ENCODE results near the gene UBE2J2. TPM values are rescaled to one million over a fixed set of nuclear protein-coding genes. Genes with fewer than 3 reads are reported as not detected.

Gene UBE2J2
- total RNA-seq, 1 donor from 2014 or later = 65.1 TPM

GRCh38 chr1:1264026-1264425, 9.6 kb downstream of the UBE2J2 start:
- no peak for TF ChIP-seq CTCF (IDR thresholded peaks at IDR 0.05; ENCODE audit: insufficient read depth, low read length, poor library complexity, severe bottlenecking)
- DNase-seq (ENCODE audit: low read depth) = no peak
- H3K36me3 ChIP-seq (ENCODE audit: control insufficient read depth, insufficient read depth, low read length) = peaks cover 1% of the 10 kb centered on the region
- no peaks in the 10 kb centered on the region for H3K27me3 ChIP-seq (ENCODE audit: control insufficient read depth, insufficient read depth, low read length)
- H3K4me3 ChIP-seq (ENCODE audit: low read depth, low read length) = no peak overlapping the region

- no peak for TF ChIP-seq CTCF (IDR thresholded peaks at IDR 0.05; ENCODE audit: insufficient read depth, low read length, poor library complexity, severe bottlenecking)
- no peak for DNase-seq (ENCODE audit: low read depth)
- H3K36me3 ChIP-seq (ENCODE audit: control insufficient read depth, insufficient read depth, low read length) = peaks cover 2% of the 10 kb centered on the region
- no peaks in the 10 kb centered on the region for H3K27me3 ChIP-seq (ENCODE audit: control insufficient read depth, insufficient read depth, low read length)
- no peak overlapping the region for H3K4me3 ChIP-seq (ENCODE audit: low read depth, low read length)
Observed at GRCh38 chr1:1262758-1263157, 10.9 kb downstream of the UBE2J2 start.

GRCh38 chr1:1262071-1262470, 11.6 kb downstream of the UBE2J2 start:
- peaks cover 2% of the 10 kb centered on the region for H3K36me3 ChIP-seq (ENCODE audit: control insufficient read depth, insufficient read depth, low read length)
- DNase-seq (ENCODE audit: low read depth) = no peak
- no peak overlapping the region for H3K4me3 ChIP-seq (ENCODE audit: low read depth, low read length)
- H3K27me3 ChIP-seq (ENCODE audit: control insufficient read depth, insufficient read depth, low read length) = no peaks in the 10 kb centered on the region
- no peak for TF ChIP-seq CTCF (IDR thresholded peaks at IDR 0.05; ENCODE audit: insufficient read depth, low read length, poor library complexity, severe bottlenecking)

- DNase-seq (ENCODE audit: low read depth) = no peak
- no peaks in the 10 kb centered on the region for H3K27me3 ChIP-seq (ENCODE audit: control insufficient read depth, insufficient read depth, low read length)
- H3K4me3 ChIP-seq (ENCODE audit: low read depth, low read length) = no peak overlapping the region
- TF ChIP-seq CTCF (IDR thresholded peaks at IDR 0.05; ENCODE audit: insufficient read depth, low read length, poor library complexity, severe bottlenecking) = no peak
- H3K36me3 ChIP-seq (ENCODE audit: control insufficient read depth, insufficient read depth, low read length) = peaks cover 2% of the 10 kb centered on the region
Observed at GRCh38 chr1:1260843-1261560, 12.7 kb downstream of the UBE2J2 start.

GRCh38 chr1:1259951-1260600, 13.6 kb downstream of the UBE2J2 start:
- Histone ChIP-seq H3K27me3 (ENCODE audit: control insufficient read depth, insufficient read depth, low read length) (no peaks in the 10 kb centered on the region), H3K36me3 (ENCODE audit: control insufficient read depth, insufficient read depth, low read length) (peaks cover 1% of the 10 kb centered on the region), H3K4me3 (ENCODE audit: low read depth, low read length) (no peak overlapping the region)
- TF ChIP-seq CTCF (IDR thresholded peaks at IDR 0.05; ENCODE audit: insufficient read depth, low read length, poor library complexity, severe bottlenecking) = no peak
- no peak for DNase-seq (ENCODE audit: low read depth)

All from kidney epithelial cell (primary cell).